ENCODE data around the gene SIRT3. TPM values are rescaled to one million over a fixed set of nuclear protein-coding genes. Genes with fewer than 3 reads are reported as not detected.

The SIRT3 gene
- total RNA-seq, result 10.2 and 17.4 TPM in 2 replicates

DNA sequence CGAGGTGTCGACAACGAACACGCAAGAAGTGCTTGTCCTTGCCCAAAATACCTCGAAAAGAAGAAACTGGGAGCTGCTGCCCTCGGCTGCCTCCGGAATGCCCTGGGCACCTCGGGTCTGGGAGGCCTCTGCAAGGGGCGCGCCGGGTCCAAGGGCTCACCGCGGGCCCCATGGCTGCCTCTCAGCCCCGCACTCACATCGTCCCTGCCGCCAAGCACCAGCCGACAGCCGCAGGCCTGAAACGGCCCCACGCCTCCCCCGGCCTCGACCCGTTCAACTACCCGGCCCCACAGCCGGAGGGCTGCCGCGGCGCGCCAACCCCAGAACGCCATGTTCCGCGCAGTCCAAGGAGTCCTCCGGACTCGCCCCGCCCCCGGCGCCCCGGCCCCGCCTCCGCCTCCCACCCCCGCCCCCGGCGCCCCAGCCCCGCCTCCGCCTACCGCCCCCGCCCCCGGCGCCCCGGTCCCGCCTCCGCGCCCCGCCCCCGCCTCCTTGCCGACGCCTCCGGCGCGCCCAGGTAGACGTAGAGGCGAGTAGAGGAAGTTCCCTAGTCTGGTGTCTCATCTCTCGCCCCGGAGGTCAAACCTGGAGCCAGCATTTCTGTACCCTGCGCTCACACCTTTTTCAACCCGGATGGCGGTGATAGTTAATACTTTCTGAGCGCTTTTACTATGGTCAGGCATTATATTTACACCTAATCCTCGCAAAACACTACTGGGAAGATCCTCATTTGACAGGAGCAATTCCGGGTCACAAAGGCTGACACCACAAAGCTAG, at the start of gene SIRT3:
Gene SIRT3 (minus strand): TSS at position 346 of the 777 bp plus-strand sequence. CDS start 14 bp downstream, at position 332.

GRCh38 chr11:278001-278951, 42.1 kb upstream of the SIRT3 start, which contains the start of gene NLRP6:
Gene NLRP6 (plus strand): TSS chr11:278407. CDS start chr11:278570, 163 bp downstream.

GRCh38 chr11:236774-237767, 929 bp upstream of the SIRT3 start, which contains the start of gene PSMD13:
Gene PSMD13 (plus strand): TSS chr11:236976. CDS start chr11:237050, 74 bp downstream.

GRCh38 chr11:207208-207862, 28.8 kb downstream of the SIRT3 start, which contains the start of the genes BET1L and RIC8A:
Gene BET1L (minus strand): TSS chr11:207399. CDS start chr11:207321, 78 bp downstream.
Gene RIC8A (plus strand): TSS chr11:207708. CDS start chr11:208855, 1,147 bp downstream.

GRCh38 chr11:192674-193128, 43.4 kb downstream of the SIRT3 start, which contains the start of gene SCGB1C1:
Gene SCGB1C1 (plus strand): TSS chr11:193078. CDS start chr11:193100, 22 bp downstream.

Other genes with a start within 250 kb of the SIRT3 start
- gene SCGB1C1, start 43.3 kb downstream of the SIRT3 start, total RNA-seq, result not detected in 2 replicates
- gene BET1L, start 28.9 kb downstream of the SIRT3 start, total RNA-seq, result 18.5 and 21.2 TPM in 2 replicates
- 92.7 and 101 TPM in 2 replicates for gene RIC8A, start 28.6 kb downstream of the SIRT3 start, total RNA-seq
- 203 and 237 TPM in 2 replicates for gene PSMD13, start 634 bp upstream of the SIRT3 start, total RNA-seq
- gene NLRP6, start 42.1 kb upstream of the SIRT3 start, total RNA-seq, result not detected in 2 replicates
- gene PGGHG, start 52.8 kb upstream of the SIRT3 start, total RNA-seq, result 3.7 and 4.0 TPM in 2 replicates
- not detected in 2 replicates for gene IFITM5, start 63.2 kb upstream of the SIRT3 start, total RNA-seq
- 15.2 and 17.1 TPM in 2 replicates for gene IFITM2, start 71.5 kb upstream of the SIRT3 start, total RNA-seq
- 16.4 and 26.9 TPM in 2 replicates for gene IFITM1, start 77.7 kb upstream of the SIRT3 start, total RNA-seq
- 57.6 and 138 TPM in 2 replicates for gene IFITM3, start 84.5 kb upstream of the SIRT3 start, total RNA-seq
- 43.2 and 82.5 TPM in 2 replicates for gene B4GALNT4, start 133.2 kb upstream of the SIRT3 start, total RNA-seq
- gene PKP3, start 157.9 kb upstream of the SIRT3 start, total RNA-seq, result 520 and 527 TPM in 2 replicates
- gene SIGIRR, start 178.7 kb upstream of the SIRT3 start, total RNA-seq, result 11.2 and 15.7 TPM in 2 replicates
- gene ANO9, start 205.7 kb upstream of the SIRT3 start, total RNA-seq, result 10.5 and 18.0 TPM in 2 replicates
- 61.4 and 62.0 TPM in 2 replicates for gene PTDSS2, start 213.9 kb upstream of the SIRT3 start, total RNA-seq

All from airway epithelial cell (primary cell).